ENCODE measurements around the gene SLC35F1.

GRCh38 chr6:117916483-117916882, 9.4 kb downstream of the SLC35F1 start:
- TF ChIP-seq CTCF (IDR thresholded peaks at IDR 0.05; ENCODE audit: insufficient read depth, low read length) (no peak), GABPA (IDR thresholded peaks at IDR 0.05; ENCODE audit: low read depth) (no peak)

All from HL-60 (cell line).